HepG2 (cell line): ENCODE measurements around the gene FMR1. TPM values are rescaled to one million over a fixed set of nuclear protein-coding genes. Genes with fewer than 3 reads are reported as not detected.

Experiments
- ATF7 ChIP-seq, 2 experiments: fragments of 450-650 bp in 1 of 2; sonication (generic) in 1 of 2; formaldehyde crosslinking in 1 of 2; IDR thresholded peaks; 2 replicates each; pipeline versions ENCODE4 v1.4.0 to v1.6.1; 2016 to 2020; ENCODE audit warnings: antibody characterized with exemption in 1 of 2, mild to moderate bottlenecking in 1 of 2, missing genetic modification reagents in 1 of 2
- CREB1 ChIP-seq, 2 experiments: fragments of 450-650 bp in 1 of 2; IDR thresholded peaks; 2 replicates each; pipeline ENCODE4 v1.6.1; 2016 to 2017; ENCODE audit warnings: control low read depth in 1 of 2, mild to moderate bottlenecking in 1 of 2, missing compliant biosample characterization in 1 of 2, missing genetic modification characterization in 1 of 2
- ETV6 ChIP-seq: sonication (generic); formaldehyde crosslinking; conservative IDR thresholded peaks from 2 replicates; pipeline ENCODE4 v1.4.0; 2020; ENCODE audit warnings: missing genetic modification reagents
- FOSL2 ChIP-seq: sonication (generic); formaldehyde crosslinking; IDR thresholded peaks from 2 replicates; pipeline ENCODE4 v1.4.0; 2020; ENCODE audit warnings: missing genetic modification reagents
- KDM5A ChIP-seq: fragments of 200-600 bp; sonication (generic); IDR thresholded peaks from 2 replicates; pipeline ENCODE4 v1.7.0; 2018; ENCODE audit warnings: antibody characterized with exemption, mild to moderate bottlenecking, low read length, borderline replicate concordance
- KIAA2018 ChIP-seq: sonication (generic); formaldehyde crosslinking; IDR thresholded peaks from 2 replicates; pipeline ENCODE4 v1.5.0; 2020; ENCODE audit warnings: mild to moderate bottlenecking, missing genetic modification reagents, borderline replicate concordance
- KLF16 ChIP-seq, 2 experiments: sonication (generic) in 1 of 2; formaldehyde crosslinking in 1 of 2; IDR thresholded peaks; 2 replicates each; pipeline versions ENCODE4 v1.6.1 to v1.8.0; 2016 to 2023; ENCODE audit warnings: missing genetic modification reagents in 2 of 2, missing compliant biosample characterization in 1 of 2
- MIER3 ChIP-seq: IDR thresholded peaks from 2 replicates; pipeline ENCODE4 v1.6.1; 2016; ENCODE audit warnings: missing compliant biosample characterization, borderline replicate concordance
- PRPF4 ChIP-seq: fragments of 200-400 bp; formaldehyde crosslinking; IDR thresholded peaks from 2 replicates; pipeline ENCODE4 v1.6.1; 2016; ENCODE audit warnings: low read length, low read depth; ENCODE audit not compliant: poor library complexity, severe bottlenecking
- SIX1 ChIP-seq: sonication (generic); formaldehyde crosslinking; IDR thresholded peaks from 2 replicates; pipeline ENCODE4 v1.4.0; 2020; ENCODE audit warnings: missing genetic modification reagents, borderline replicate concordance
- SOX13 ChIP-seq, 3 experiments: fragments of 450-650 bp in 1 of 3; sonication (generic) in 1 of 3; formaldehyde crosslinking in 1 of 3; IDR thresholded peaks in 2 of 3; conservative IDR thresholded peaks in 1 of 3; 2 replicates each; pipeline versions ENCODE4 v1.5.0 to v1.6.1; 2016 to 2020; ENCODE audit warnings: antibody characterized with exemption in 1 of 3, mild to moderate bottlenecking in 1 of 3, missing compliant biosample characterization in 1 of 3, missing genetic modification reagents in 1 of 3, moderate library complexity in 1 of 3
- TCF7 ChIP-seq: sonication (generic); IDR thresholded peaks from 2 replicates; pipeline ENCODE4 v1.6.1; 2016; ENCODE audit warnings: antibody characterized with exemption, low read depth
- ZNF670 ChIP-seq: sonication (generic); formaldehyde crosslinking; IDR thresholded peaks from 2 replicates; pipeline ENCODE4 v1.8.0; 2022; ENCODE audit warnings: mild to moderate bottlenecking, missing genetic modification reagents, borderline replicate concordance
- ZNF816 ChIP-seq: sonication (generic); formaldehyde crosslinking; IDR thresholded peaks from 2 replicates; pipeline ENCODE4 v1.8.0; 2022; ENCODE audit warnings: missing genetic modification reagents, mild to moderate bottlenecking, borderline replicate concordance
- polyA plus RNA-seq, 8 experiments: library from polyadenylated mRNA; depleted of rRNA in 3 of 8; stranded (reverse) in 7 of 8; unstranded in 1 of 8; fragments of >200 nt; fragmentation: Illumina TruSeq in 4 of 8; extraction: Trizol in 4 of 8; gene quantifications; 2 replicates each; pipeline versions ENCODE4 v1.2.1 to v1.2.3, GENCODE V29; 2011 to 2016; ENCODE audit warnings: low read depth in 4 of 8, missing spikeins in 1 of 8, mixed read lengths in 1 of 8; ENCODE audit not compliant: insufficient read depth in 1 of 8
- total RNA-seq, 5 experiments: library from RNA; depleted of rRNA; stranded (reverse); fragments of >200 nt; fragmentation: Illumina TruSeq; extraction: Trizol; gene quantifications; 2 replicates each; pipeline ENCODE4 v1.2.3, GENCODE V29; 2016; ENCODE audit warnings: low read depth in 1 of 5
- TF ChIP-seq, protein P1 (sequence below): sonication (generic); formaldehyde crosslinking; IDR thresholded peaks from 2 replicates; pipeline ENCODE4 v1.4.0; 2020; ENCODE audit warnings: missing genetic modification reagents

FMR1 gene
- total and polyA plus RNA-seq, 2 of the 13 experiments (the other 11 are each of a cell fraction or from before 2014, with no cell fraction given): 27.8 to 49.6 TPM

DNA sequence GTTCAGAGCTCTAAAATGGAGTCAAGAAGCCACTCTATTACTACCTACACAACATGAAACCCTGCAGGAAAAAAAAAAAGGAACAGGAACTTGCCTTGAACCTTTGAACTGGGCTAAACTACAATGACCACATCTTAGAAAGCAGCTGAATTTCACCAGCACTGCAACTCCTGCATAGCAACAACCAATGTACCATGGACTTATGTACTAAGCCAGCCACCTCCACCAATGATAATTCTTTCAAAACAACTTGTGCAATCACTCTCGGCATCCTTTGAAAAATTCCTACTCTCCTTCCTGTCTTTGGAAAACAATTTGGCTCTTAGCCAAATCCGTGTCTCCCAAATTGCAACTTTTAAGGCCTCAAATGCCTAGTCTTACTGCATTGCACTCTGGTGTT is 26.8 kb upstream of the FMR1 start (continued):
- TF ChIP-seq ATF7 (IDR thresholded peaks at IDR 0.05) (peak; percentile 47; the same call in 1 of the 2 replicates), ATF7 (CRISPR knock-in tag; IDR thresholded peaks at IDR 0.05) (no peak; the same call in 1 of the 2 replicates), KDM5A (no peak), ETV6 (CRISPR knock-in tag) (no peak), TCF7 (peak; percentile 91), ZNF670 (CRISPR knock-in tag) (no peak), ZNF816 (no peak), KLF16 (CRISPR knock-in tag; IDR thresholded peaks at IDR 0.05) (peak in 1 of 2 experiments; percentile 69; a peak in 1 of 4 replicates), KIAA2018 (no peak), SIX1 (CRISPR knock-in tag) (0 out of 2 replicates have a peak, but pooled peaks have one; percentile 25), PRPF4 (no peak), FOSL2 (CRISPR knock-in tag) (peak; percentile 53), MIER3 (CRISPR knock-in tag) (0 out of 2 replicates have a peak, but pooled peaks have one; percentile 22), CREB1 (IDR thresholded peaks at IDR 0.05) (no peak), CREB1 (CRISPR knock-in tag; IDR thresholded peaks at IDR 0.05) (peak; percentile 63; the same call in 1 of the 2 replicates), SOX13 (IDR thresholded peaks at IDR 0.05) (peak; percentile 44; the same call in 1 of the 2 replicates), SOX13 (CRISPR knock-in tag; conservative IDR thresholded peaks at IDR 0.05 in 1 of 2, IDR thresholded peaks at IDR 0.05 in 1 of 2) (peak in 1 of 2 experiments; percentile 81; a peak in 2 of 4 replicates)
- TF ChIP-seq, protein P1, sequence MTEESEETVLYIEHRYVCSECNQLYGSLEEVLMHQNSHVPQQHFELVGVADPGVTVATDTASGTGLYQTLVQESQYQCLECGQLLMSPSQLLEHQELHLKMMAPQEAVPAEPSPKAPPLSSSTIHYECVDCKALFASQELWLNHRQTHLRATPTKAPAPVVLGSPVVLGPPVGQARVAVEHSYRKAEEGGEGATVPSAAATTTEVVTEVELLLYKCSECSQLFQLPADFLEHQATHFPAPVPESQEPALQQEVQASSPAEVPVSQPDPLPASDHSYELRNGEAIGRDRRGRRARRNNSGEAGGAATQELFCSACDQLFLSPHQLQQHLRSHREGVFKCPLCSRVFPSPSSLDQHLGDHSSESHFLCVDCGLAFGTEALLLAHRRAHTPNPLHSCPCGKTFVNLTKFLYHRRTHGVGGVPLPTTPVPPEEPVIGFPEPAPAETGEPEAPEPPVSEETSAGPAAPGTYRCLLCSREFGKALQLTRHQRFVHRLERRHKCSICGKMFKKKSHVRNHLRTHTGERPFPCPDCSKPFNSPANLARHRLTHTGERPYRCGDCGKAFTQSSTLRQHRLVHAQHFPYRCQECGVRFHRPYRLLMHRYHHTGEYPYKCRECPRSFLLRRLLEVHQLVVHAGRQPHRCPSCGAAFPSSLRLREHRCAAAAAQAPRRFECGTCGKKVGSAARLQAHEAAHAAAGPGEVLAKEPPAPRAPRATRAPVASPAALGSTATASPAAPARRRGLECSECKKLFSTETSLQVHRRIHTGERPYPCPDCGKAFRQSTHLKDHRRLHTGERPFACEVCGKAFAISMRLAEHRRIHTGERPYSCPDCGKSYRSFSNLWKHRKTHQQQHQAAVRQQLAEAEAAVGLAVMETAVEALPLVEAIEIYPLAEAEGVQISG: 0 out of 2 replicates have a peak, but pooled peaks have one; percentile 23
